Choroid plexus epithelial cell (primary cell): ENCODE results near the gene LOXHD1.

ENCODE experiments used
- DNase-seq: peaks from one replicate; pipeline ENCODE4 v3.0.0-alpha.2; 2010; ENCODE audit warnings: low read depth
- H3K4me3 ChIP-seq: 2 replicates; pipeline ENCODE4 v1.5.1; 2011; ENCODE audit warnings: low read depth, mild to moderate bottlenecking, control low read depth, low read length, moderate library complexity
- TF ChIP-seq, protein P1 (sequence below): conservative IDR thresholded peaks from 2 replicates; pipeline ENCODE4 v1.5.1; 2011; ENCODE audit warnings: low read depth, mild to moderate bottlenecking, control low read depth, inconsistent platforms, low read length, moderate library complexity

The LOXHD1 gene

DNA sequence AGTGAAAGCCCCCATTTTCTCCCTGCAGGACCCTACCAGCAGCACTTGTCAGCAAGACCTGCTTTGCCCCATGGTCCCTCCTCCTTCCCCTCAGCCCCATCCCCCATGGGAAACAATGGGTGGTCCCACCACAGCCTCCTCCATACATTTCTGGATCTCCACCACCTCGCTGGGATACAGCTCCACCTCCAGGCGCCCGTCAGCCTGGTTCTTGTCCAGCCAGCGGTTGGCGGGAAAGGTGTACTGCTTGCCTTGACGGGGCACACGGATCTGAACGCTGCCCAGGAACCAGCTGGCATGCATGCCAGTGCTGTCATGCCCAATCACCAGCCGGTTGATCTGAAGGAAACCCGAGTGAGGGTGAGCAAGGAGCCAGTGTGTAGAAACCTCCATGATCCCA lies 90.9 kb downstream of the LOXHD1 start:
- TF ChIP-seq, protein P1, sequence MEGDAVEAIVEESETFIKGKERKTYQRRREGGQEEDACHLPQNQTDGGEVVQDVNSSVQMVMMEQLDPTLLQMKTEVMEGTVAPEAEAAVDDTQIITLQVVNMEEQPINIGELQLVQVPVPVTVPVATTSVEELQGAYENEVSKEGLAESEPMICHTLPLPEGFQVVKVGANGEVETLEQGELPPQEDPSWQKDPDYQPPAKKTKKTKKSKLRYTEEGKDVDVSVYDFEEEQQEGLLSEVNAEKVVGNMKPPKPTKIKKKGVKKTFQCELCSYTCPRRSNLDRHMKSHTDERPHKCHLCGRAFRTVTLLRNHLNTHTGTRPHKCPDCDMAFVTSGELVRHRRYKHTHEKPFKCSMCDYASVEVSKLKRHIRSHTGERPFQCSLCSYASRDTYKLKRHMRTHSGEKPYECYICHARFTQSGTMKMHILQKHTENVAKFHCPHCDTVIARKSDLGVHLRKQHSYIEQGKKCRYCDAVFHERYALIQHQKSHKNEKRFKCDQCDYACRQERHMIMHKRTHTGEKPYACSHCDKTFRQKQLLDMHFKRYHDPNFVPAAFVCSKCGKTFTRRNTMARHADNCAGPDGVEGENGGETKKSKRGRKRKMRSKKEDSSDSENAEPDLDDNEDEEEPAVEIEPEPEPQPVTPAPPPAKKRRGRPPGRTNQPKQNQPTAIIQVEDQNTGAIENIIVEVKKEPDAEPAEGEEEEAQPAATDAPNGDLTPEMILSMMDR, result no peak
- DNase-seq, result no peak
- no peak overlapping the region for H3K4me3 ChIP-seq

DNA sequence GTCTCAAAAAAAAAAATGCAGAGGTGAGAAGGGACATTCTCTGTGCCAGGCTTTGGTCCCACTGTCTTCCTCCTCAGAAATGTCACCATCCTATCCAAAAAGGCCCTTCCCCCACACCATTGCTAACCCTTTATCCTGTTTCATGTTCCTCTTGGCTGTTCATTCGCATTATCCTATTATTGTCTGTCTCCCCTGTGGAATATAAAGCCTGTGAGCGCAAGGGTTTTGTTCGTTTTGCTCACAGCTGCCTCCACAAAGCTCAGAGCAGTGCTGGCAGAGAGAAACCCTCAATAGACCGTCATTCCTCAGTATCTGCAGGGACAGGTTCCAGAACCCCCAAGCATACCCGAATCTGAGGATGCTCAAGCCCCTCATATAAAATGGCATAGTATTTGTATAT lies 91.8 kb downstream of the LOXHD1 start:
- TF ChIP-seq, protein P1, result no peak

DNA sequence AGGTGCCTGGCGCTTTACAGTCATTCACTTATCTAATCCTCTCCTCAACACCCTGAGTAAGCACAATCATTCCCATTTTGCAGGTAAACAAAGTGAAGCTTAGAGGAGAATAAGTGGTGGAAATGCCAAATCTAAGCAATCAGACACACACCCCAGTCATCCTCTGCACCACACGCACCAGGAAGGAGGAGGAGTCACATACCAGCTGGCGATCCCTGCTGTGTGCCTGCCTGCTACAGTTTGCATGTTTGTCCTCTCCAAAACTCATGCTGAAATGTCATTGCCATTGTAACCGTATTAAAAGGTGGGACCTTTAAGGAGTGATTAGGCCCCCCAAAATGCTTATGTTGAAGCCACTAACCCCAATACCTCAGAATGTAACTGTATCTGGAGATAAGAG lies 93.7 kb downstream of the LOXHD1 start:
- TF ChIP-seq, protein P1, result no peak
- peak; percentile 1 for DNase-seq
- no peak overlapping the region for H3K4me3 ChIP-seq

More for the DNA sequence above, 91.8 kb downstream of the LOXHD1 start:
- H3K4me3 ChIP-seq, result no peak overlapping the region
- no peak for DNase-seq

DNA sequence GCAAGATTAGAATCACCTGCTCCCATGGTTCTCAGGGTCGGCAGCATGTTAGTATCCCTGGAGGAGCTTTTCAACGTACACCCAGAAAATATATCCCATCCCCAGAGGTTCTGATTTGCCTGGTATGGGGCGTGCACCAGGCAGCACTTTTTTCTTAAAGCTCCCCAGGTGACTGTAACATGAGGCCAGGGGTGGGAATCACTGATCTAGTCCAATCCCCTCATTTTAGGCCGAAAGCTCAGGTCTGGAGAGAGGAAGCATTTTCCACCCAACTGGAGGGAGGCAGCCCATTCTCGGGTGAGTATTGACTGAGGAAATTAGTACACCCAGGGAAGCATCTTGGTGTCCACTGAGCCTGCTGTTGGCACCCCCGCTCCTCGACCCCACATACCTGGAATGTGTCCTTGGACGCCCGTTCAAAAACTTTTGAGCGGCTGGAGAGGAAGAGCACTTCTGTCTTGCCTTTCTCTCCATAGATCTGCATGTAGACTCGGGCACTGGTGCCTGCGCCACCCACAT lies 94.3 kb downstream of the LOXHD1 start:
- TF ChIP-seq, protein P1, result no peak
- no peak for DNase-seq
- H3K4me3 ChIP-seq, result no peak overlapping the region

DNA sequence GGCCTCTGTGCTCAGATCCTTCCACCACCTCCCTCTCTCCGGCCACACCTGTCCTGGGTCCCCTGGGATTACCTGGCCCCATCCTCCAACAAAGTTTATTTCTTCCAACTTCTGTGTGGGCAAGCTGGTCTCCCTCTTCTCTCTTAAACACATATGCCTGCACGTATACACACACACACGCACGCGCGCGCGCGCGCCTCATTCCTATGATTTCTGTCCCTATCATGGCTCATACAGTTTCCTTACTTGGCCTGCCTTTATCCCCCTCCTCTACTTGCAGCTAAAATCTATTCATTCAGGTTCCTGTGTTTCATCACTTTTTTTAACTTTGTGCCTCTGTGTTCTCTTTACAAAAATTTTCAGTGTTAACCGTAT lies 96.4 kb downstream of the LOXHD1 start:
- TF ChIP-seq, protein P1, result no peak
- DNase-seq, result no peak

DNA sequence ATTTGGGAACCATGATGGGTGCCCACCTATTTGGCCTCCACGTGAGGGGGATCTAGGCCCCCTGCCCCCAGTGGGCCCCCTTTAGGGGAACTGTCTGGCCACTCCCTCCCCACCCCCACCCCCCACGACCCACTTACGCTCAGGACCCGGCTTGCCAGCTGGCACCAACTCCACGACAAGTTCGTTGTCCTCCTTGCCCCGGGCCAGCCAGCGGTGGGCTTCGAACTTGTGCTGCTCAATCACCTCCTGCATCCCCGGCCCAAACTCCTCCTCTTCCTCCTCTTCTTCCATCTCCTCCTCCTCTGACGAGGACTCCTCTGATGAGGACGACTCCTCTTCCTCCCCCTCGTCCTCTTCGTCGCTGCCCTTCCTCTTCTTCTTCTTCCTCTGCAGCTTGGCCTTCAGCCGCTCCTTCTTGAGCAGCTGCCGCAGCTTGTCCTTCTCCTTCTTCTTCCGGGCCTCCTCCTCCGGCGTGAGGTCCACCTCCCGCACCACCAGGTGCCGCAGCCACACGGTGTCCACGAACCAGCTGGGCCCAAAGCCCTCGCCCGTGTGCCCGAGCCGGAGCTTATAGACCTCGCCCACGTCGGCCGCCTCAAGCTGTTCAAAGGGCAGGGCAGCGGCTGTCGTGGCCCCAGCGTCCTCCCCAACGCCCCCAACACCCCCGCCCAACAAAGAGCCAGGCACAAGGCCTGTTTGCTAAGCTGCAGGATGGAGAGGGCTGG lies 96.9 kb downstream of the LOXHD1 start:
- TF ChIP-seq, protein P1, result no peak
- no peak for DNase-seq
- no peak overlapping the region for H3K4me3 ChIP-seq

More for the DNA sequence above, 96.4 kb downstream of the LOXHD1 start:
- H3K4me3 ChIP-seq, result no peak overlapping the region

DNA sequence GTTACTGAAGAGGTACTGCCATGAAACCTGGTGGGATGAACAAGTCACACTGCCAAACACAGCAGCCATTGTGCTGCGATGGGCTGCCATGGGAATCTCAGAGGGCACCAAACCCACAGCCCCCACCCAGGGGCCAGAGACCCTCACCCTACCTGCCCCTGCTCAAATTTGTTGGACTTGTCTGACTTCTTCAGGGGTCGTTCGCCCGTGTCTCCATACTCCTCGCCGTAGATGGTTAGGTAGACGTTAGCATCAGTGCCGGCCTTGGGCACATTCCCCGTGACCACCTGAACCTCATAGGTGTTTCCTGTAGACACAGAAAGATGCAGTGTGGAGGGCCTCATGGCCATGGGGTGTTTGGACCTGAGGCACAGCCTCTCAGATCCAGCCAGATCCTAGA lies 97.7 kb downstream of the LOXHD1 start:
- no peak for DNase-seq
- no peak overlapping the region for H3K4me3 ChIP-seq
- TF ChIP-seq, protein P1, result no peak
